ENCODE results near the gene KHDRBS1. TPM values are rescaled to one million over a fixed set of nuclear protein-coding genes. Genes with fewer than 3 reads are reported as not detected.
"Not testable (repeated sequence)": the region's sequence is repeated elsewhere in the genome, so short reads cannot be mapped to it uniquely, and the experiment has no call there.

KHDRBS1 gene
- total RNA-seq, 2 experiments from 2014 or later = 200 to 203 TPM

GRCh38 chr1:32045772-32046171 is 32.1 kb downstream of the KHDRBS1 start:
- H3K27ac Mint-ChIP-seq = no peak overlapping the region
- intact Hi-C loops (cut with micrococcal nuclease) = no loop called here
- peaks cover 3% of the 10 kb centered on the region for H3K4me1 Mint-ChIP-seq (ENCODE audit: low read depth)
- H3K36me3 Mint-ChIP-seq = peaks cover 38% of the 10 kb centered on the region
- no peak overlapping the region for H3K4me3 Mint-ChIP-seq
- no peaks in the 10 kb centered on the region for H3K27me3 Mint-ChIP-seq
- no peaks in the 10 kb centered on the region for H3K9me3 Mint-ChIP-seq
- no peak for DNase-seq
- ChIA-PET POLR2A (no interaction called here), CTCF (no interaction called here)

GRCh38 chr1:32047701-32048100 is 34.0 kb downstream of the KHDRBS1 start:
- Mint-ChIP-seq H3K27me3 (no peaks in the 10 kb centered on the region), H3K4me3 (no peak overlapping the region), H3K4me1 (ENCODE audit: low read depth) (peaks cover 3% of the 10 kb centered on the region), H3K9me3 (no peaks in the 10 kb centered on the region), H3K27ac (no peak overlapping the region), H3K36me3 (peaks cover 32% of the 10 kb centered on the region)
- POLR2A ChIA-PET = no interaction called here
- no peak for DNase-seq
- CTCF ChIA-PET = no interaction called here
- intact Hi-C loops (cut with micrococcal nuclease) = no loop called here

GRCh38 chr1:32048440-32048839 is 34.8 kb downstream of the KHDRBS1 start:
- ChIA-PET POLR2A (no interaction called here), CTCF (no interaction called here)
- DNase-seq = no peak
- no peak overlapping the region for H3K4me3 Mint-ChIP-seq
- H3K27ac Mint-ChIP-seq = no peak overlapping the region
- peaks cover 32% of the 10 kb centered on the region for H3K36me3 Mint-ChIP-seq
- intact Hi-C loops (cut with micrococcal nuclease) = no loop called here
- no peaks in the 10 kb centered on the region for H3K9me3 Mint-ChIP-seq
- H3K27me3 Mint-ChIP-seq = no peaks in the 10 kb centered on the region
- H3K4me1 Mint-ChIP-seq (ENCODE audit: low read depth) = peaks cover 3% of the 10 kb centered on the region

GRCh38 chr1:32051706-32052105 is 38.0 kb downstream of the KHDRBS1 start:
- no peak overlapping the region for H3K4me3 Mint-ChIP-seq
- CTCF ChIA-PET = no interaction called here
- intact Hi-C loops (cut with micrococcal nuclease) = no loop called here
- DNase-seq = no peak
- peaks cover 31% of the 10 kb centered on the region for H3K36me3 Mint-ChIP-seq
- no peaks in the 10 kb centered on the region for H3K27me3 Mint-ChIP-seq
- peak overlapping the region; percentile 16 for H3K27ac Mint-ChIP-seq
- peaks cover 3% of the 10 kb centered on the region for H3K4me1 Mint-ChIP-seq (ENCODE audit: low read depth)
- H3K9me3 Mint-ChIP-seq = no peaks in the 10 kb centered on the region
- POLR2A ChIA-PET = interaction anchor here (0.7 kb wide), 1 partner anchor 37 kb away, joined by 3 read pairs; no protein-coding TSS in a partner anchor

- Mint-ChIP-seq H3K27ac (no peak overlapping the region), H3K27me3 (no peaks in the 10 kb centered on the region), H3K36me3 (peaks cover 27% of the 10 kb centered on the region), H3K9me3 (no peaks in the 10 kb centered on the region), H3K4me1 (ENCODE audit: low read depth) (peaks cover 3% of the 10 kb centered on the region), H3K4me3 (no peak overlapping the region)
- ChIA-PET POLR2A (no interaction called here), CTCF (interaction anchor here (1.4 to 2.7 kb wide), 2 partner anchors 10 to 348 kb away, joined by 3 to 10 read pairs; no protein-coding TSS in a partner anchor)
- intact Hi-C loops (cut with micrococcal nuclease) = no loop called here
- DNase-seq = no peak
Observed at GRCh38 chr1:32052887-32053286, 39.2 kb downstream of the KHDRBS1 start.

- no peak overlapping the region for H3K27ac Mint-ChIP-seq
Observed at GRCh38 chr1:32055416-32055815, 41.7 kb downstream of the KHDRBS1 start.

GRCh38 chr1:32056598-32056997 is 42.9 kb downstream of the KHDRBS1 start:
- POLR2A ChIA-PET = interaction anchor here (0.7 to 1.3 kb wide), 2 partner anchors 10 to 43 kb away, joined by 3 read pairs; partner anchors contain the start of gene KHDRBS1
- Mint-ChIP-seq H3K4me1 (ENCODE audit: low read depth) (no peaks in the 10 kb centered on the region), H3K27me3 (no peaks in the 10 kb centered on the region), H3K4me3 (no peak overlapping the region), H3K36me3 (peaks cover 35% of the 10 kb centered on the region), H3K9me3 (no peaks in the 10 kb centered on the region), H3K27ac (no peak overlapping the region)
- intact Hi-C loops (cut with micrococcal nuclease) = no loop called here
- CTCF ChIA-PET = interaction anchor here (0.8 kb wide), 1 partner anchor 53 kb away, joined by 3 read pairs; no protein-coding TSS in a partner anchor
- no peak for DNase-seq

More at GRCh38 chr1:32055416-32055815, 41.7 kb downstream of the KHDRBS1 start:
- intact Hi-C loops (cut with micrococcal nuclease) = no loop called here
- Mint-ChIP-seq H3K4me3 (no peak overlapping the region), H3K9me3 (no peaks in the 10 kb centered on the region), H3K4me1 (ENCODE audit: low read depth) (no peaks in the 10 kb centered on the region), H3K27me3 (no peaks in the 10 kb centered on the region), H3K36me3 (peaks cover 33% of the 10 kb centered on the region)
- ChIA-PET CTCF (interaction anchor here (2.7 kb wide), 1 partner anchor 8 kb away, joined by 10 read pairs; no protein-coding TSS in a partner anchor), POLR2A (interaction anchor here (1.3 kb wide), 1 partner anchor 42 kb away, joined by 3 read pairs; the partner anchor contains the start of gene KHDRBS1)
- no peak for DNase-seq

GRCh38 chr1:32060914-32061313 is 47.2 kb downstream of the KHDRBS1 start:
- no peak for DNase-seq
- Mint-ChIP-seq H3K4me3 (no peak overlapping the region), H3K9me3 (no peaks in the 10 kb centered on the region), H3K36me3 (peaks cover 22% of the 10 kb centered on the region), H3K27ac (no peak overlapping the region), H3K4me1 (ENCODE audit: low read depth) (no peaks in the 10 kb centered on the region), H3K27me3 (no peaks in the 10 kb centered on the region)
- CTCF ChIA-PET = interaction anchor here (0.5 to 0.6 kb wide), 2 partner anchors 17 to 59 kb away, joined by 3 to 4 read pairs; no protein-coding TSS in a partner anchor
- intact Hi-C loops (cut with micrococcal nuclease) = no loop called here
- POLR2A ChIA-PET = interaction anchor here (0.9 kb wide), 1 partner anchor 12 kb away, joined by 3 read pairs; the partner anchor contains the start of gene TMEM39B

- no peak for DNase-seq
- Mint-ChIP-seq H3K36me3 (peaks cover 17% of the 10 kb centered on the region), H3K27ac (peak overlapping the region; percentile 48)
Observed at GRCh38 chr1:32062867-32063230, 49.2 kb downstream of the KHDRBS1 start.

GRCh38 chr1:32063261-32063681 is 49.6 kb downstream of the KHDRBS1 start:
- intact Hi-C loops (cut with micrococcal nuclease) = no loop called here
- POLR2A ChIA-PET = interaction anchor here (0.6 kb wide), 1 partner anchor 72 kb away, joined by 3 read pairs; no protein-coding TSS in a partner anchor
- CTCF ChIA-PET = interaction anchor here (0.7 to 2.3 kb wide), 10 partner anchors 9 to 399 kb away, joined by 3 to 10 read pairs (median 4); partner anchors contain the start of genes SPOCD1 and TMEM39B
- Mint-ChIP-seq H3K4me1 (ENCODE audit: low read depth) (peaks cover 5% of the 10 kb centered on the region), H3K27me3 (no peaks in the 10 kb centered on the region), H3K27ac (no peak overlapping the region), H3K4me3 (no peak overlapping the region), H3K36me3 (peaks cover 16% of the 10 kb centered on the region), H3K9me3 (no peaks in the 10 kb centered on the region)
- DNase-seq = no peak

More at GRCh38 chr1:32062867-32063230, 49.2 kb downstream of the KHDRBS1 start:
- CTCF ChIA-PET = interaction anchor here (0.7 to 2.3 kb wide), 10 partner anchors 9 to 399 kb away, joined by 3 to 10 read pairs (median 4); partner anchors contain the start of genes SPOCD1 and TMEM39B
- POLR2A ChIA-PET = interaction anchor here (0.6 kb wide), 1 partner anchor 72 kb away, joined by 3 read pairs; no protein-coding TSS in a partner anchor
- no peaks in the 10 kb centered on the region for H3K9me3 Mint-ChIP-seq
- H3K4me3 Mint-ChIP-seq = no peak overlapping the region
- peaks cover 5% of the 10 kb centered on the region for H3K4me1 Mint-ChIP-seq (ENCODE audit: low read depth)
- H3K27me3 Mint-ChIP-seq = no peaks in the 10 kb centered on the region
- intact Hi-C loops (cut with micrococcal nuclease) = no loop called here

- H3K27ac Mint-ChIP-seq; H3K4me1 Mint-ChIP-seq (ENCODE audit: low read depth); DNase-seq; intact Hi-C loops (cut with micrococcal nuclease); H3K36me3 Mint-ChIP-seq; H3K27me3 Mint-ChIP-seq; H3K9me3 Mint-ChIP-seq; H3K4me3 Mint-ChIP-seq: not testable (repeated sequence)
- CTCF ChIA-PET = interaction anchor here (1.2 kb wide), 1 partner anchor 42 kb away, joined by 5 read pairs; the partner anchor contains the start of gene KPNA6
- POLR2A ChIA-PET = interaction anchor here (0.7 kb wide), 2 partner anchors 16 to 44 kb away, joined by 3 to 4 read pairs; no protein-coding TSS in a partner anchor
Observed at GRCh38 chr1:32065613-32066488, 52.2 kb downstream of the KHDRBS1 start.

- H3K27me3 Mint-ChIP-seq = no peaks in the 10 kb centered on the region
- H3K27ac Mint-ChIP-seq = peak overlapping the region; percentile 39
- no peaks in the 10 kb centered on the region for H3K9me3 Mint-ChIP-seq
- DNase-seq = peak; percentile 18
- CTCF ChIA-PET = interaction anchor here (1.2 kb wide), 1 partner anchor 41 kb away, joined by 5 read pairs; the partner anchor contains the start of gene KPNA6
- intact Hi-C loops (cut with micrococcal nuclease) = no loop called here
- POLR2A ChIA-PET = interaction anchor here (1.1 kb wide), 1 partner anchor 10 kb away, joined by 3 read pairs; no protein-coding TSS in a partner anchor
- H3K4me3 Mint-ChIP-seq = no peak overlapping the region
- peaks cover 4% of the 10 kb centered on the region for H3K36me3 Mint-ChIP-seq
- peaks cover 5% of the 10 kb centered on the region for H3K4me1 Mint-ChIP-seq (ENCODE audit: low read depth)
Observed at GRCh38 chr1:32066489-32066873, 52.8 kb downstream of the KHDRBS1 start.
